PC-3 (cell line): ENCODE data around the gene CADM4. TPM values are rescaled to one million over a fixed set of nuclear protein-coding genes. Genes with fewer than 3 reads are reported as not detected.

Experiments
- ATAC-seq: fragments of 200-7000 bp; cut with Tn5 transposase; 2 replicates; pipeline ENCODE4 v1.9.1; 2020; ENCODE audit warnings: mild to moderate bottlenecking, moderate library complexity
- BruUV-seq: library from RNA; stranded (reverse); fragments of 400-500 nt; replicated peaks from 2 replicates; lab custom pipeline; 2021; lab: Mats Ljungman, UMichigan
- CTCF ChIA-PET: fragments of 300-600 bp; sonication (Branson Sonifier 250); formaldehyde crosslinking; loops from one replicate; lab custom pipeline; 2022; ENCODE audit warnings: antibody characterized with exemption; lab: Charles Lee
- POLR2A ChIA-PET: fragments of 300-600 bp; sonication (Branson Sonifier 250); formaldehyde crosslinking; loops from one replicate; lab custom pipeline; 2022; ENCODE audit warnings: antibody characterized with exemption; ENCODE audit not compliant: unreplicated experiment; lab: Charles Lee
- DNase-seq: peaks from one replicate; pipeline ENCODE4 v3.0.0-alpha.2; 2015
- H2AFZ ChIP-seq: fragments of 300-600 bp; sonication (generic); 2 replicates; pipeline ENCODE4 v1.6.0; 2016; ENCODE audit warnings: antibody characterized with exemption, low read length
- H3F3A ChIP-seq: fragments of 300-600 bp; sonication (generic); one replicate; pipeline ENCODE4 v1.6.0; 2017; ENCODE audit warnings: antibody characterized with exemption, low read length, control low read depth, mild to moderate bottlenecking; ENCODE audit not compliant: unreplicated experiment
- H3K27ac ChIP-seq: fragments of 300-600 bp; sonication (generic); 2 replicates; pipeline ENCODE4 v1.5.1; 2016; ENCODE audit warnings: mild to moderate bottlenecking, low read length
- H3K27me3 ChIP-seq: fragments of 300-600 bp; sonication (generic); 2 replicates; pipeline ENCODE4 v1.6.1; 2016; ENCODE audit warnings: low read length, mixed read lengths
- H3K36me3 ChIP-seq: fragments of 300-600 bp; sonication (generic); 2 replicates; pipeline ENCODE4 v1.6.1; 2016; ENCODE audit warnings: low read depth, mixed run types, low read length, mixed read lengths
- H3K4me1 ChIP-seq: fragments of 300-600 bp; sonication (generic); 2 replicates; pipeline ENCODE4 v1.5.1; 2016; ENCODE audit warnings: low read length; ENCODE audit not compliant: insufficient read depth
- H3K4me2 ChIP-seq: fragments of 300-600 bp; sonication (generic); 2 replicates; pipeline ENCODE4 v1.6.0; 2016; ENCODE audit warnings: low read length
- H3K4me3 ChIP-seq: fragments of 300-600 bp; sonication (generic); 2 replicates; pipeline ENCODE4 v1.5.1; 2016; ENCODE audit warnings: mild to moderate bottlenecking, low read length, mixed read lengths
- H3K79me2 ChIP-seq: fragments of 300-600 bp; sonication (generic); 2 replicates; pipeline ENCODE4 v1.6.1; 2017; ENCODE audit warnings: low read length, mixed read lengths
- H3K9ac ChIP-seq: fragments of 300-600 bp; sonication (generic); 2 replicates; pipeline ENCODE4 v1.6.0; 2016; ENCODE audit warnings: mild to moderate bottlenecking, low read length
- H3K9me2 ChIP-seq: fragments of 300-600 bp; sonication (generic); replicated peaks from 2 replicates; pipeline ENCODE4 v1.6.1; 2016; ENCODE audit warnings: mixed run types, low read length, mixed read lengths
- H3K9me3 ChIP-seq: fragments of 300-600 bp; sonication (generic); 2 replicates; pipeline ENCODE4 v1.6.1; 2016; ENCODE audit warnings: low read length, mixed read lengths
- H4K20me1 ChIP-seq: fragments of 300-600 bp; sonication (generic); 2 replicates; pipeline ENCODE4 v1.6.1; 2016; ENCODE audit warnings: low read length, mixed read lengths
- EZH2 ChIP-seq: fragments of 300-600 bp; sonication (generic); IDR thresholded peaks from one replicate; pipeline ENCODE4 v1.6.1; 2017; ENCODE audit warnings: antibody characterized with exemption, mild to moderate bottlenecking, low read length; ENCODE audit not compliant: unreplicated experiment
- EZH2phosphoT487 ChIP-seq: fragments of 300-600 bp; sonication (generic); IDR thresholded peaks from 2 replicates; pipeline ENCODE4 v1.6.1; 2018; ENCODE audit warnings: mild to moderate bottlenecking, antibody characterized with exemption, low read length, borderline replicate concordance
- intact Hi-C: fragments of 100-400 bp; cut with micrococcal nuclease; formaldehyde crosslinking; loops from 2 replicates; pipeline ENCODE4 v1.9.0; 2023
- total RNA-seq: library from RNA; depleted of rRNA; stranded (reverse); fragments of >200 nt; gene quantifications from 2 replicates; pipeline ENCODE4 v1.2.3, GENCODE V29; 2014
- TF ChIP-seq, protein P1 (sequence below): fragments of 300-600 bp; sonication (generic); conservative IDR thresholded peaks from 2 replicates; pipeline ENCODE4 v1.5.1; 2017; ENCODE audit warnings: antibody characterized with exemption, low read depth, mild to moderate bottlenecking, low read length

The CADM4 gene
- total RNA-seq, 1 experiment from 2014 or later = 13.7 TPM

DNA sequence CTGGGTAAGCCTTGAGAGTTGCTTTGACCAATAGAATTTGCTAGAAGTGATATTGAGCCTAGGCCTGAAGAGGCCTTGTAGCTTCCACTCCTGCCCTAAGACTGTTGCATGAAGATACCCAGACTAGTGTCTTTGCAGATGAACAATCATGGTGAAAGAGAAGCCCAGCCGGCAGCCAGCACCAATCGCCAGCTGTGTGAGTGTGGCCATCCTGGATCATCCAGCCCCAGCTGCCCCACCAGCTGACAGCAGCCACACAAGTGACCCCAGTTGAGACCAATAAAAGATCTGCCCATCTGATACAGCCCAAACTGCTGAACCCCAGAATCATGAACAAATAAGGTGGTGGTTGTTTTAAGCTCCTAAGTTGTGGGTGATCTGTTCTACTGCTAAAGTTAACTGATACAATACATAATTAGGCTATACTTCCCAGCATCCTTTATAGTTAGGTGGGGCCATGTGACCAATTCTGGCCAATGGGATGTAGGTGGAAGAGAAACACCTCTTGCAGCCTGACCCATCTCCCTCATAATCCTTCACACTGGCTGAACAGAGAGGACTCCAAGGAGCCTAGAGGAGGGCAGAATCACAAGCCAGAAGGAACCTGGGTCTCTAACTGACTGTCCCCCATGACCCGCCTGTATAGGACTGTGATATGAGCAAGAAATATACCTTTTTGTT lies 10.9 kb downstream of the CADM4 start:
- H3K36me3 ChIP-seq = no peaks in the 10 kb centered on the region
- H3K27ac ChIP-seq = no peak overlapping the region
- ChIA-PET CTCF (no interaction called here), POLR2A (no interaction called here)
- H4K20me1 ChIP-seq = no peaks in the 10 kb centered on the region
- no peaks in the 10 kb centered on the region for H3K79me2 ChIP-seq
- intact Hi-C loops = no loop called here
- BruUV-seq = no TSS peak
- no peak for DNase-seq
- no peak for ATAC-seq
- no peaks in the 10 kb centered on the region for H3K27me3 ChIP-seq
- no peaks in the 10 kb centered on the region for H3K9me2 ChIP-seq
- no peaks in the 10 kb centered on the region for H3K9me3 ChIP-seq
- H3F3A ChIP-seq = no peaks in the 10 kb centered on the region
- no peak overlapping the region for H2AFZ ChIP-seq
- no peak overlapping the region for H3K4me3 ChIP-seq
- TF ChIP-seq EZH2phosphoT487 = no peak
- no peak for TF ChIP-seq EZH2
- TF ChIP-seq, protein P1, sequence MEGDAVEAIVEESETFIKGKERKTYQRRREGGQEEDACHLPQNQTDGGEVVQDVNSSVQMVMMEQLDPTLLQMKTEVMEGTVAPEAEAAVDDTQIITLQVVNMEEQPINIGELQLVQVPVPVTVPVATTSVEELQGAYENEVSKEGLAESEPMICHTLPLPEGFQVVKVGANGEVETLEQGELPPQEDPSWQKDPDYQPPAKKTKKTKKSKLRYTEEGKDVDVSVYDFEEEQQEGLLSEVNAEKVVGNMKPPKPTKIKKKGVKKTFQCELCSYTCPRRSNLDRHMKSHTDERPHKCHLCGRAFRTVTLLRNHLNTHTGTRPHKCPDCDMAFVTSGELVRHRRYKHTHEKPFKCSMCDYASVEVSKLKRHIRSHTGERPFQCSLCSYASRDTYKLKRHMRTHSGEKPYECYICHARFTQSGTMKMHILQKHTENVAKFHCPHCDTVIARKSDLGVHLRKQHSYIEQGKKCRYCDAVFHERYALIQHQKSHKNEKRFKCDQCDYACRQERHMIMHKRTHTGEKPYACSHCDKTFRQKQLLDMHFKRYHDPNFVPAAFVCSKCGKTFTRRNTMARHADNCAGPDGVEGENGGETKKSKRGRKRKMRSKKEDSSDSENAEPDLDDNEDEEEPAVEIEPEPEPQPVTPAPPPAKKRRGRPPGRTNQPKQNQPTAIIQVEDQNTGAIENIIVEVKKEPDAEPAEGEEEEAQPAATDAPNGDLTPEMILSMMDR = no peak
- no peak overlapping the region for H3K4me2 ChIP-seq
- H3K9ac ChIP-seq = no peak overlapping the region
- H3K4me1 ChIP-seq = no peaks in the 10 kb centered on the region

GRCh38 chr19:43626838-43627237 lies 12.8 kb downstream of the CADM4 start:
- Histone ChIP-seq H3K9ac (no peak overlapping the region), H3K79me2 (no peaks in the 10 kb centered on the region), H4K20me1 (no peaks in the 10 kb centered on the region), H3K27ac (no peak overlapping the region), H3F3A (no peaks in the 10 kb centered on the region), H3K27me3 (no peaks in the 10 kb centered on the region), H3K4me2 (no peak overlapping the region), H3K4me1 (no peaks in the 10 kb centered on the region), H3K4me3 (no peak overlapping the region), H3K36me3 (no peaks in the 10 kb centered on the region), H2AFZ (no peak overlapping the region), H3K9me2 (no peaks in the 10 kb centered on the region), H3K9me3 (no peaks in the 10 kb centered on the region)
- POLR2A ChIA-PET = no interaction called here
- TF ChIP-seq, protein P1 = no peak
- TF ChIP-seq EZH2 (no peak), EZH2phosphoT487 (no peak)
- no TSS peak for BruUV-seq
- CTCF ChIA-PET = no interaction called here
- ATAC-seq (no peak), DNase-seq (no peak)
- intact Hi-C loops = no loop called here

DNA sequence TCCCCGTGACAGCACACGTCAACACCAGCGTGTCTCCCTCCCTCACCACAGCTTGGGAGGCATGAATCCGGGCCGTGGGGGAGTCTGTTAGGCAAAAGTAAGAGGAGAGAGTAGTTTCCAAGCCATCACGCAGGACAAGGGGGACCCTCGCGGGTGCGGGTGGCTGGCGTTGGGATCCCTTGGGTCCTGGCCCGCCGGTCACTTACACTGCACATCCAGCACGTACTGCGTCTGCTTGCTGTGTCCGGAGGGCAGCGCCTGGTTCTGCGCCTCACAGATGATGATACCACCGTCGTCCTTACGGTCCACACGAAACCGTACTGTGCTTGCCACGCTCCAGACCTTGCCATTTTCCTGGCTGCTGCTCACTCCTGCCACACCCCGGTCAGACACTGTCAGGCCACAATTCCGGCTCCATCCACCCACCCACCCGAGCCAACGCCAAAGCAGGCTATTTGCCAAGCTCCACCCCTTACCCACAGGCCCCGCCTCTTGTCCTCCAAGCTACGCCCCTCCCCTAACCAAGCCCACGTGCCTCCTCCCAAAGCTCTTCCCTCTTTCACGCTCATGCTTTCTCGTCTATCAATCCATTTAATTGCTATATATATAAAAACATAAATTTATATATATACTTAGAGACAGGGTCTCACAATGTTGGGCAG lies 13.6 kb downstream of the CADM4 start:
- BruUV-seq = no TSS peak
- Histone ChIP-seq H3K79me2 (no peaks in the 10 kb centered on the region), H3K27ac (no peak overlapping the region), H3K4me2 (no peak overlapping the region), H3F3A (no peaks in the 10 kb centered on the region), H4K20me1 (no peaks in the 10 kb centered on the region), H2AFZ (no peak overlapping the region), H3K9me3 (no peaks in the 10 kb centered on the region), H3K4me1 (no peaks in the 10 kb centered on the region), H3K4me3 (no peak overlapping the region), H3K27me3 (no peaks in the 10 kb centered on the region), H3K36me3 (no peaks in the 10 kb centered on the region), H3K9ac (no peak overlapping the region), H3K9me2 (no peaks in the 10 kb centered on the region)
- intact Hi-C loops = no loop called here
- CTCF ChIA-PET = no interaction called here
- ATAC-seq (no peak), DNase-seq (no peak)
- POLR2A ChIA-PET = no interaction called here
- TF ChIP-seq, protein P1 = no peak
- TF ChIP-seq EZH2 (no peak), EZH2phosphoT487 (no peak)
